Ureter (tissue), 1 donor: ENCODE measurements around the gene NXPH1. TPM values are rescaled to one million over a fixed set of nuclear protein-coding genes. Genes with fewer than 3 reads are reported as not detected.
"Not testable (repeated sequence)": the region's sequence is repeated elsewhere in the genome, so short reads cannot be mapped to it uniquely, and the experiment has no call there.

Experiments
- DNase-seq: peaks from one replicate; pipeline ENCODE4 v3.0.0-alpha.2; 2020; ENCODE audit warnings: low spot score
- total RNA-seq: library from RNA; stranded (reverse); gene quantifications from one replicate; pipeline ENCODE4 v1.2.4, GENCODE V29; 2023
- donor health status: DM: yes; HTN: yes; CAD: no.

The NXPH1 gene
- total RNA-seq, 1 donor from 2014 or later: not detected

GRCh38 chr7:8699875-8700624, 266.6 kb downstream of the NXPH1 start:
- DNase-seq: no peak

- DNase-seq: no peak
Observed at GRCh38 chr7:8702807-8703206, 269.4 kb downstream of the NXPH1 start.

GRCh38 chr7:8710124-8710523, 276.7 kb downstream of the NXPH1 start:
- no peak for DNase-seq

GRCh38 chr7:8714791-8715190, 281.4 kb downstream of the NXPH1 start:
- DNase-seq: no peak

GRCh38 chr7:8719102-8719501, 285.7 kb downstream of the NXPH1 start:
- no peak for DNase-seq

GRCh38 chr7:8724080-8724718, 290.8 kb downstream of the NXPH1 start:
- DNase-seq: no peak

- not testable (repeated sequence) for DNase-seq
Observed at GRCh38 chr7:8731756-8732155, 298.3 kb downstream of the NXPH1 start.

GRCh38 chr7:8739837-8740236, 306.4 kb downstream of the NXPH1 start:
- DNase-seq: no peak

- DNase-seq: no peak
Observed at GRCh38 chr7:8742837-8743236, 309.4 kb downstream of the NXPH1 start.

- no peak for DNase-seq
Observed at GRCh38 chr7:8747338-8747737, 313.9 kb downstream of the NXPH1 start.

- DNase-seq: no peak
Observed at GRCh38 chr7:8751557-8752231, 318.3 kb downstream of the NXPH1 start.

GRCh38 chr7:8753355-8753754, 319.9 kb downstream of the NXPH1 start:
- DNase-seq: no peak

GRCh38 chr7:8761731-8762130, 328.3 kb downstream of the NXPH1 start:
- no peak for DNase-seq

GRCh38 chr7:8762803-8763202, 329.4 kb downstream of the NXPH1 start:
- DNase-seq: no peak

- no peak for DNase-seq
Observed at GRCh38 chr7:8765374-8765773, 332.0 kb downstream of the NXPH1 start.

- no peak for DNase-seq
Observed at GRCh38 chr7:8773518-8773917, 340.1 kb downstream of the NXPH1 start.

- DNase-seq: no peak
Observed at GRCh38 chr7:8778459-8778858, 345.1 kb downstream of the NXPH1 start.

- DNase-seq: no peak
Observed at GRCh38 chr7:8781166-8781565, 347.8 kb downstream of the NXPH1 start.

GRCh38 chr7:8783229-8783628, 349.8 kb downstream of the NXPH1 start:
- no peak for DNase-seq

- DNase-seq: no peak
Observed at GRCh38 chr7:8785081-8785480, 351.7 kb downstream of the NXPH1 start.

- no peak for DNase-seq
Observed at GRCh38 chr7:8800986-8801385, 367.6 kb downstream of the NXPH1 start.
